Lower leg skin (tissue), 4 donors: ENCODE data around the gene BRMS1L. TPM values are rescaled to one million over a fixed set of nuclear protein-coding genes. Genes with fewer than 3 reads are reported as not detected.

ENCODE experiments used
- DNase-seq, 2 donors: peaks; one replicate each; pipeline ENCODE4 v3.0.0-alpha.2; 2019; ENCODE audit warnings: low spot score in 2 of 2
- H3K4me3 ChIP-seq: fragments of 200-600 bp; sonication (generic); 2 replicates; pipeline ENCODE4 v1.5.1; 2017; ENCODE audit warnings: mild to moderate bottlenecking, low read depth; ENCODE audit not compliant: poor library complexity, severe bottlenecking
- POLR2A ChIP-seq, 2 donors: fragments of 450-650 bp; IDR thresholded peaks; one replicate each; pipeline ENCODE4 v1.6.1; 2016 to 2017; ENCODE audit warnings: antibody characterized with exemption in 2 of 2, mild to moderate bottlenecking in 1 of 2, moderate library complexity in 1 of 2
- WGBS, 2 donors: methylation state at CpG; one replicate each; pipeline ENCODE4 v1.1.5; 2018; 5-methylcytosine and 5-hydroxymethylcytosine counted together
- intact Hi-C: fragments of 100-400 bp; cut with DNase I; formaldehyde crosslinking; loops from one replicate; pipeline ENCODE4 v1.15.0; 2023; ENCODE audit warnings: low total_unique reads
- total RNA-seq, 4 donors: library from RNA; depleted of rRNA; stranded (reverse); fragments of >200 nt; gene quantifications; one replicate each; pipeline ENCODE4 v1.1.0, GENCODE V29; 2016
- TF ChIP-seq, protein P1 (sequence below), 3 donors: fragments of 450-650 bp; IDR thresholded peaks; one replicate each; pipeline ENCODE4 v1.5.1; 2016; ENCODE audit warnings: antibody characterized with exemption in 3 of 3, mild to moderate bottlenecking in 3 of 3, moderate library complexity in 2 of 3

BRMS1L gene
- total RNA-seq, 4 donors from 2014 or later, result 2.7 to 5.8 (median 4.1) TPM

GRCh38 chr14:35855876-35856481 is 29.8 kb downstream of the BRMS1L start:
- no peak for TF ChIP-seq POLR2A (IDR thresholded peaks at IDR 0.05)
- TF ChIP-seq, protein P1, sequence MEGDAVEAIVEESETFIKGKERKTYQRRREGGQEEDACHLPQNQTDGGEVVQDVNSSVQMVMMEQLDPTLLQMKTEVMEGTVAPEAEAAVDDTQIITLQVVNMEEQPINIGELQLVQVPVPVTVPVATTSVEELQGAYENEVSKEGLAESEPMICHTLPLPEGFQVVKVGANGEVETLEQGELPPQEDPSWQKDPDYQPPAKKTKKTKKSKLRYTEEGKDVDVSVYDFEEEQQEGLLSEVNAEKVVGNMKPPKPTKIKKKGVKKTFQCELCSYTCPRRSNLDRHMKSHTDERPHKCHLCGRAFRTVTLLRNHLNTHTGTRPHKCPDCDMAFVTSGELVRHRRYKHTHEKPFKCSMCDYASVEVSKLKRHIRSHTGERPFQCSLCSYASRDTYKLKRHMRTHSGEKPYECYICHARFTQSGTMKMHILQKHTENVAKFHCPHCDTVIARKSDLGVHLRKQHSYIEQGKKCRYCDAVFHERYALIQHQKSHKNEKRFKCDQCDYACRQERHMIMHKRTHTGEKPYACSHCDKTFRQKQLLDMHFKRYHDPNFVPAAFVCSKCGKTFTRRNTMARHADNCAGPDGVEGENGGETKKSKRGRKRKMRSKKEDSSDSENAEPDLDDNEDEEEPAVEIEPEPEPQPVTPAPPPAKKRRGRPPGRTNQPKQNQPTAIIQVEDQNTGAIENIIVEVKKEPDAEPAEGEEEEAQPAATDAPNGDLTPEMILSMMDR (IDR thresholded peaks at IDR 0.05), result no peak
- 72 to 75% methylated on average over 6 of the region's 6 CpGs for WGBS, 2 donors
- no peak for DNase-seq
- no peak overlapping the region for H3K4me3 ChIP-seq
- intact Hi-C loops, result no loop called here

DNA sequence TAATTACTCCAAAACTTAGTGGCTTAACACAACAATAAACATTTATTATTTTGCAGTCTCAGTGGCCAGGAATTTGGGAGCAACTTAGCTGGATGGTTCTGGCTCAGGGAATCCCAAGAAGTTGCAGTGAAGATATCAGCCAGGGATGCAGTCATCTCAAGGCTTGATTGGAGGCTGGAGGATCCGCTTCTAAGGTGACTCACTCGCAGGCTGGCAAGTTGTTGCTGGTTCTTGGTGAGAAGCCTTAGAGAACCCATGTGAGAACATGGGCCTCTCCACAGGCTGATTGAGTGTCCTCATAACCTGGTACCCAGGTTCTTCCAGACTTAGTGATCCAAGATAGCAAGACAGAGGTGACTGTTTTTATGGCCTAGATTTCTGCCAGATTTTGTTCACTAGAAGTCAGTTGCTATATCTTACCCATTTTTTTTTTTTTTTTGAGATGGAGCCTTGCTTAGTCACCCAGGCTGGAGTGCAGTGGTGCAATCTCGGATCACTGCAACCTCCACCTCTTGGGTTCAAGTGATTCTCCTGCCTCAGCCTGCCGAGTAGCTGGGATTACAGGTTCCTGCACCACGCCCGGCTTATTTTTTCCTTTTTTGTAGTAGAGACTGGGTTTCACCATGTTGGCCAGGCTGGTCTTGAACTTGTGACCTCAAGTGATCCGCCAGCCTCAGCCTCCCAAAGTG is 32.5 kb downstream of the BRMS1L start:
- intact Hi-C loops, result no loop called here
- WGBS, 2 donors, result 72 to 78% methylated on average over 7 of the region's 7 CpGs
- TF ChIP-seq, protein P1 (IDR thresholded peaks at IDR 0.05), result no peak
- TF ChIP-seq POLR2A (IDR thresholded peaks at IDR 0.05), result no peak
- no peak for DNase-seq
- no peak overlapping the region for H3K4me3 ChIP-seq

DNA sequence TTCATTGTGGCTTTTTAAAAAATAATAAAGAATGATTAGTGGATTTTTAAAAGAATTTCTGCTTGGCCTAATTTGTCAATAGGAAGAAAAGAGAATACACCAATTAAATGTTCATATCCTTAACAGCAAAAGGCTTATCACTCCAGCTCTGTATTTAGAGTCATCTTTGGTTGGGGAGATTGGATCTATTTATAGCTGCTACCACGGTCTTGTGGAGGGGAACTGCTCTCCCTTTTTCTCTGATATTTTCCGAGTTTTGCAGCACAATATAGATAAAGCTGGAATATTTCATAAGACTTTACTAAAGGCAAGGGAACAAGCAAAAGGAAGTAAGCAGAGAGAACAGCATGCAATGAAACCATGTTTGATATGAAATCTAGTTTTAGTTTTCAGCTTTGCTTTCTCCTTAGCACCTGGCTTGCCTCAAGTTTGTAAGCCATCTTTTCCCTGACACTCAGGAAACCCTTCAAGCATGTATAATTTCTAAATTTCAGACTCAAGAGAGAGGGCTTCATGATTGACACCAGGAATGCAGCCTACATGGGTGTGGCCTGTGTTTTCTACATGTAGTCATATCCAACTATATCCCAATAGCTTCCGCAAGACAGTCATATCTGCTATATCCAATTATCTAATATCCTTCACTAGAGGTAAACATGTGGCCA is 35.2 kb downstream of the BRMS1L start:
- TF ChIP-seq, protein P1 (IDR thresholded peaks at IDR 0.05), result no peak
- no peak for TF ChIP-seq POLR2A (IDR thresholded peaks at IDR 0.05)
- DNase-seq, result no peak
- no peak overlapping the region for H3K4me3 ChIP-seq
- intact Hi-C loops, result no loop called here
- 81 to 85% methylated on average over 3 of the region's 3 CpGs for WGBS, 2 donors

DNA sequence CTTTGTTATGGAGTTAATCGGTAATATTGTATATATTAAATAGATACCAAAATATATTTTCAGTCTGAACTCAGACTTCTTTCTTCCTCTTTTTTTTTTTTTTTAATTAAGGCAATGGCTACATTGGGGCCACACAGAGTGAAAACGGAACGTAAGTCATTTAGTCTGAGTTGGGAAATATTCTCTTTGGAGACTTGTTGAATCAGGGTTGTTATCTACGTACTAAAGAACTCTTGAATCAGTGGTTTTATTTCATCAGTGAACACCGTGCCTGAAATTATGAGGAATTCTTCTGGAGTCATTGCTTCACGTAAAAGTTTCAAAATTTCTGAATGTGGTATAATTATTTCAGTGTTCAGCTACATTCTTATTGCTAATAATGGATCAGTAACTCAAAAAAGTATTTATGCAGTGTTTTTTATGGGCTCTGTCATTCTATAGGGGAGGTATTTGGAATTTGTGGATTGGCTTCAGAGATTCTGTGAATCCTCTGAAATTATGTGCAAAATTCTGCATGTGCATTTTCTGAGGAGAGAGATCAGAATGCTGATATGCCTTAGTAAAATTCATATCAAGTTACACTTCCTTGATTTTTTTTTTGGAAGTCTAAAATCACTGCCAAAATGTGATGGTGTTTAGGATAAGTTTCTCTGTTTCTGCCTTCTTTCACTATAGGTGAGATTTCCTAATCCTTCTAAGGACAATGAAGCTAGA is 39.6 kb downstream of the BRMS1L start:
- TF ChIP-seq, protein P1 (IDR thresholded peaks at IDR 0.05), result no peak
- no peak for TF ChIP-seq POLR2A (IDR thresholded peaks at IDR 0.05)
- H3K4me3 ChIP-seq, result no peak overlapping the region
- WGBS, 2 donors, result 89 to 94% methylated on average over 6 of the region's 6 CpGs
- no peak for DNase-seq
- intact Hi-C loops, result no loop called here

DNA sequence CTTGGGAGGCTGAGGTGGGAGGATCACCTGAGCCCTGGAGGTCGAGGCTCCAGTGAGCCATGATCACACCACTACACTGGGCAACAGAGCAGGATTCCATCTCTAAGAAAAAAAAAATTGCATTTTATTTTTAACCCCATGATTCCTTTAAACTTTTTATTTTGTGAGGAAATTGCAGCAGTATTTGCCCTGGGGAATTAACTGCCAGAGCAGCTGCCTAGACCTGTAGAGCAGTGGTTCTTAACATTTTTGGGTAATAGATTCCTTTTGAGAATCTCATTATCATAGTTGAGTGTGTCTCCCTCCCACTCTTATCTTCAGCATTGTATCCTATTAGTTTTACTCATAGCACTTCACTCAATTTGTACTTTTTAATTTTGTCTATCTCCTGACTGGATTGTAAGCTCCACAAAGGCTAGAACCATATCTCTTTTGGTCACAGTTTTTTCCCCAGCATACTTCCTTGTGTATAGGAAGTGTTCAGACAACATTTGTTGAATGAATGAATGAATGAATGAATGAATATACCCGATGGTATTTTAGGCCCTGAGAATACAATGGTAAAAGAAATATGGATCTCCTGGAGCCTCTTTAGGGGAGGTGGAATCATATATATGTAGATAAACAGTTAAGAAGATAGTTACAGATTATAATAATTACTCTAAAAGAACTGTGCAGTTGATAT is 40.6 kb downstream of the BRMS1L start:
- intact Hi-C loops, result no loop called here
- 31 to 43% methylated on average over 2 of the region's 2 CpGs for WGBS, 2 donors
- H3K4me3 ChIP-seq, result no peak overlapping the region
- no peak for TF ChIP-seq POLR2A (IDR thresholded peaks at IDR 0.05)
- TF ChIP-seq, protein P1 (IDR thresholded peaks at IDR 0.05), result no peak
- DNase-seq, result no peak
